HL-60/S4 treated with phorbol 12-myristate 13-acetate at 8.2 ng/mL for 4 days and 3 days (cell line): Measurements from ENCODE around the gene THRB.
"Not testable (repeated sequence)": the region's sequence is repeated elsewhere in the genome, so short reads cannot be mapped to it uniquely, and the experiment has no call there.

Experiments used
- in situ Hi-C: fragments of 300-500 bp; cut with MboI; formaldehyde crosslinking; loops from 2 replicates; pipeline ENCODE4 v1.15.0; 2022; ENCODE audit warnings: low sequenced_read_pairs

Gene THRB

DNA sequence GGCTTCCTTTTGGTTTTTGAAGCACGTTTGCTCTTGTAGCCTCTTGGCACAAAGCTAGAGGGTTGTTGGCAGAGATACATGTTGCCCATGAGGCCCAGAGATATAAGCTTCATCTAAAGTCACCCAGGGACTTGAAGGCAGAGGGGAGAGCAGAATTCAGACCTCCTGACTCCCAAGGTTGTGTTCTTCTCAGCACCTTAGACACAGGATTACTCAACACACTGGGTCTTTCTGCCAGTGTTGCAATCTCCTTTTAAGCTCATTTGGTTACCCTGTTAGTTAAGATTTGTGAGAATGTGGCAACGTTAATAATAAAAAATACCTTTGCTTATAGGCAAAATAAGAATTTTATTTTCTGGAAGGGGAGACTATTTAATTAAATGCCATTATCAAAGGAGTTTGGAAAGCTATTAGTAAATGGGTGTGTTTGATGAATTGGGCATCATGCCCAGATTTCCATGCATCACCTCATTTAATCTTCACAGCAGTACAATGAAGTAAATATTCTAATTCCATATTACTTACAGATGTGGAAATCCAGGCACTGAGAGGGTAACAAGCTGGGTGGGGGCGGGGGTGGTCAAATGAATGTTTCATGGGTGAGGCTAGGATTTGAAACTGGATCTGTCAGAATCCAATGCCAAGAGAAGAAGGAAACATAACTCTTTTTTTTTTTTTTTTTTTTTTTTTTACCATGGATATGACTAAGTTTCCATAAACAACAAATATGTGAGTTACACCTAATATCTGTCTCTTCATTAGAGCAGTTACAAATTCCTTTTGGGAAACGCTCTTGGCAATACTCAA lies 366.2 kb downstream of the THRB start:
- in situ Hi-C loops: no loop called here

DNA sequence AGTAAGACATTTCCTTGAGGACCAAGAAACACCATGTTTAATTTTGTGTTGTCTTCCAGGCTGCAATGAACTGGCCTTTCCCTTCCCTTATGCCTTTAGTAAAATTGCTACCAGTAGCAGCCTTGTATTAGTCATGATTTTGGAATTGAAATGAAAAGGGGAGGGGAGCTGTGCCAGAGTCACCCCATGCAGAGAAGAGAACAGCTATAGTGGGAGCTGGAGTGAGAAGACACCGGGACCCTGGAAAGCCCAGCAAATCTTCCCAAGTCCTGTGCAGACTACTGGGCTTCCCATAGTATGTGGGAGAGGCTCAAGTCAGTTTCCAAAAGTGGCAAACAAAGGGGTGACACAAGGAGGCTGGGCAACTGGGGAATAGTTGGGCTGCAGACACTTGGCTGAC lies 371.1 kb downstream of the THRB start:
- in situ Hi-C loops: no loop called here

DNA sequence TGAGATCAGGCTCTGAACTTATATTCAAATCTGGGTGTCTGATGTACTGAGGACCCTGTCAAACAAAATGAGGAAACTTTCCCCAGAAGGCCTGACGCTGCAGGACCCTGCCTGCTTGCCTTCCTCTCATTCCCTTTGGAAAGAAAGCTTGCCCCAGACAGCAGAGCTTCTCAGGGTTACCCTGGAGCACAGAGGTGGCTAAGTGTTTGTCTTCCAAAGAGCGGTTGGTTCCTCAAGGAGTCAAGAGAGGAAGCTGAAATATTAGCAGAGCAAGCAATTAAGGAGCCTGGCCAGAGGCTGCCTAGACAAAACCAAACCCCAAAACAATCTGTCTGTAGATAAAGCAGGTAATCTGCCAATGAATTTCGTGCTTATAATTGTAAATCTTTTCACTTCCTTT lies 374.2 kb downstream of the THRB start:
- in situ Hi-C loops: no loop called here

DNA sequence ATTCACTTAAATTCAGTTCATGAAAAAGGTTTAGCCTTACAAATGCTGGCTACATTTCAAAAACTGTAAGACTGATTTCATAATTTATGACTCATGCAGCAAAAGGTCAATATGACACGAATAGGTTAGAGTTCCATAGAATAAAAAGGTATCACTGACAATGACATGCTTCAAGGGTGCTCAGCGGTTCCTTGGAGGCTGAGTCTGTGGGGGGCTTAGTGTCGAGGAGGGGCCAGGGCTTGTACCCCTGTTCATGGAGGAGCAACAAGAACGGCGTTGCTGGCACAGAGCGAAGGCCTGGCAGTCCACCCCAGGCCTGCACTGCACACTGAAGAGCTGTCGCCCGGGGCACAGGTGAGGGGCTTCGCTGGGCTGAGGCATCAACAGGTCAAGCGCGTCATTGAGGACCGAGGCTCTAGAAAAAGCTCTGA lies 375.3 kb downstream of the THRB start:
- in situ Hi-C loops: no loop called here

DNA sequence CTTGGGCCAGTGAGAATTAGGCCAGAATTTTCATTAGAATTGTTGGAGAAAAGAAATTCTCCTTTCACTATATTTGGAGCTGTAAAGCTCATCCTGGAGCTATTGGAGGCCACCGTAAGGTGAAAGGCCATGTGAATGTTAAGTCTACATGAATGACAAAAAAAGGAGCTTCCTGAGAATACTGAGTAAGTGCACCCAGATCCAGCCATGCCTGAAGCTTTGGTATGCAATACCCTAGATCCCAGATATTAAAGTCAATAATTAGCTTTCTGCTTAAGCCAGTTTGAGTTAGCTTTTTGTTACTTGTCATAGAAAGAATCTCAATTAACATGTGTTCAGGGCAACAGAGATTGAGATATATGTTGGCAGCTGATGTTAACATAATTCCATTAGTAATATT lies 377.1 kb downstream of the THRB start:
- in situ Hi-C loops: no loop called here

DNA sequence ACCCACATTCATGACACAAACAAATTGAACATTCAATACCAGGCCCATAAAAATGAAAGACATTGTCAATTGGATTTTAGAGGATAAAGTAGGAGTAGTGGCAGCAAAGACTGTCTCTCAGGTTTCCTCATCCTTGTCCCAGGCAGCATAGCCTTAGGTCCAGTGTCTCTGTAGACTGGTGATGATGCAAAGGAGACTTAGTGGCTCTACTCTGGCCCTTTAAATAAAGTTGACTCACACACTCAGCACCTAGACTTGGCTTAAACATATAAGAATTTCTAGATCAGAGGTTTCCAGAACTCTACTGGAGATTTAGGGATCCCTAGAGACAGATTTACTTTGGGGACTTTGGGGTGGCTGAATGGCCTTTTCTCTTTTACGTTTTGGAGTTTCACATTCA lies 382.9 kb downstream of the THRB start:
- in situ Hi-C loops: no loop called here

DNA sequence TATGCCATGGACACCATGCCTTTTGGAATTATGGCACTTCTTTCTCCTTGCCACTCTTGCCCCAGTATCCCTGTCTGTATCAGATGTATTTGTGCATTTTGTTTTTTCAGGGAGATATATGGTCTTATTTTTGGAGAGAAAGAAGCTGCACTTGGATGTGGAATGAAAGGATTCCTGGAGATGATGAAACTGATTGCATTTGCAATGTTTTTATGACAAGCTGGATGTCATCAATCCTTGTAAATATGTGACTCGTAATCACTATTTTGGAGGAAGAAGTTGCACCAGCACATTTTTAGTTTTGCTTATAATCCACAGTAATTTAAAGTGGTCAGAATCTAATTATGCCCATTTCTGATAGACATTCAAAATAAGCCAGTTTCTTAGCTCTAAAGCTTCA lies 384.6 kb downstream of the THRB start:
- in situ Hi-C loops: no loop called here

DNA sequence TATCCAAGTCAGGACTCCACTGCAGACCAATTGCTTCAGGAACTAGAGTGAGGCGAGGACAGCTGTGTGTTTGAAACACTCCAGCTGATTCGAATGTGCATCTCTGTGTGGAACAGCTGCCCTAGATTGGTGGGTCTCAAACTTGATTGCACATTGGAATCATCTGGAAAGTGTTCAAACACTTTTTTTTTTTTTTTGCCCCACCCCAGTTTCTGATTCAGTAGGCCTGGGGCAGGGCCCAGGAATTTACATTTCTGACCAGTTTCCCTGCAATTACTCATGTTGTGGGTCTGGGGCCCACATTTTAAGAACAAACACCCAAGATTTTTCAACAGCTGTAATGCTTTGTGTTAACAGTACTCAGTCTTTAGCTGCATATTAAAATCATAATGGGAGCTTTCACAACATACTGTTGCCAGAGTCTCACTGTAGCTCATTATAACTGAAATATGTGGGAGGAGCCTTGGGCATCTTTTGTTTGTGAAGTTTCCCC lies 392.9 kb downstream of the THRB start:
- in situ Hi-C loops: no loop called here

DNA sequence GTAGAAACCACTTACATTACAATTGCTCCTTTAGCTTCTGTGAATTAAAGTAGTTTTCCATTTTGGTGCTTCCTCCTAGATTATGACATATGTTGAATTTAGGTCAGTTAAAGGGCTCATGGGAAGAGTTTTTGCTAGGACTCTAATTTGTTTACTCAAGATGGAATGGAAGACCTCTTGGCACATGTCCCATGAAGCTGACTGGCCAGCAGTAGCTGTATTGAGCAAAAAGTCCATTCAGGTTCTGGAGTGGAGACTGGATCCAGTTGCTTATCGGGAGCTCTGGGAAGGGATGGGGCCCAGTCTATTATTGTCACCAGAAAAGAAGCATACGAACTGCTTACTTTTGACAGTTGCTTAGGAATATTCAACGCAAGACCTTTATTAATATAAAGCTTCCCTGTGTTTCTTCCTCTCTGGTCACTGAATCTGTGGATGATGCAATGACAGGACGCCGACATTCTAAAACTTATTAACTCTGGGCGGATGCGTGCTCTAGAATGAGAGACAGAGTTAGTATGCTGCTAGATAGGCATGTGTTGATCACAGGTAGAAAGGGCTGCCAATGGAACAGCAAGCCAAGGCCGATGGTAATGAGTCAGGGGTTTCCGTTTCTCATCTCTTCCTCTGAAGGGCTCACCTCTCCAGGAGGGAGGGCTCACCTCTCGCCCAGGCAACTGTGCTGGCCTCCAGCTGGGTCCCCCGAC lies 393.8 kb downstream of the THRB start:
- in situ Hi-C loops: no loop called here

DNA sequence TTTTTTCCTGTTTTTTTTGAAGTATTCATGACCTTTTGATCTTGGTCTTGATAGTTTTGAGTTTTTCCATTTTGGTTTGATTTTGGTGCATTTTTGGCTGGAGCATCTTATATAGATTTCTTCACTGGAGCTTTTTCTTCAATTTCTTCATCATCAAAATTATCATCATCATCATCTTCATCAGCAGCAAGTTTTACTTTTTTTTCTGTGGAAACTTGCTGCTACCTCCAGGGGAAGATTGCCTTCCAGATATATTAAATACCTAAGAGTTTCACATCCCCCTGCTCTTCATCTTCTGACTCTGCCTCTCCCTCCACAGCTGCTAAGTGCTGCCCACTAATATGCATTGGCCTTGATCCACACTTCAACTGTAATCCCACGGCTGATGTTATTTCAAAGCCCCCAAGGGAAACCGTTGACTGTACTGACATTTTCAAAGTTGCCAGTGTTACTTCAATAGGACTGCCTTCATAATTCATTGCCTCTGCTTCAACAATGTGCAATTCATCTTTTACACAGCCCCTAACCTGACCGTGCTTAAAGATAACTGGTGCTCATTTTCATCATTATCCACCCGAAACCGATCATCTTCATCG lies 397.9 kb downstream of the THRB start:
- in situ Hi-C loops: no loop called here

DNA sequence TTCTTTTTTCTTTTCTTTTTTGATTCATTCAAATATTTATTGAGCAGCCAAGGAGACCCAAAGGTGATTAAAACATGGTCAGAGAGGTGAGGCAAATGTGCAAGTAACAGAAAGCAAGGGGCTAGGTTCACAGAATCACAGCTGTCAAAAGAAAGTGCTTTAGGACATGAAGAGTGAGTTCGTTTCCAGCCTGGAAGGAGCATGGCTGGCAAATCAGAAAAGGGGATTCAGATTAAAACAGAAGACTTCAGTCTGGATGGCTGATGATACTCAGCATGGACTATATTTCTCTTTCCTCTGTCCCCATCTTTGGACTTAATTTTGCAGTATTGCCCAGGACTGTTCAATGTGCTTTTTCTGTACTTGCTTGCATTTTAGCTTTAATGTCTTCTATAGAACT lies 398.4 kb downstream of the THRB start:
- in situ Hi-C loops: no loop called here

DNA sequence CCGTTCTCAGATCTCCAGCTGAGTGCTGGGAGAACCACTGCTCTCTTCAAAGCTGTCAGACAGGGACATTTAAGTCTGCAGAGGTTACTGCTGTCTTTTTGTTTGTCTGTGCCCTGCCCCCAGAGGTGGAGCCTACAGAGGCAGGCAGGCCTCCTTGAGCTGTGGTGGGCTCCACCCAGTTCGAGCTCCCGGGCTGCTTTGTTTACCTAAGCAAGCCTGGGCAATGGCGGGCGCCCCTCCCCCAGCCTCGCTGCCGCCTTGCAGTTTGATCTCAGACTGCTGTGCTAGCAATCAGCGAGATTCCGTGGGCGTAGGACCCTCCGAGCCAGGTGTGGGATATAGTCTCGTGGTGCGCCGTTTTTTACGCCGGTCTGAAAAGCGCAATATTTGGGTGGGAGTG lies 399.8 kb downstream of the THRB start:
- in situ Hi-C loops: not testable (repeated sequence)

DNA sequence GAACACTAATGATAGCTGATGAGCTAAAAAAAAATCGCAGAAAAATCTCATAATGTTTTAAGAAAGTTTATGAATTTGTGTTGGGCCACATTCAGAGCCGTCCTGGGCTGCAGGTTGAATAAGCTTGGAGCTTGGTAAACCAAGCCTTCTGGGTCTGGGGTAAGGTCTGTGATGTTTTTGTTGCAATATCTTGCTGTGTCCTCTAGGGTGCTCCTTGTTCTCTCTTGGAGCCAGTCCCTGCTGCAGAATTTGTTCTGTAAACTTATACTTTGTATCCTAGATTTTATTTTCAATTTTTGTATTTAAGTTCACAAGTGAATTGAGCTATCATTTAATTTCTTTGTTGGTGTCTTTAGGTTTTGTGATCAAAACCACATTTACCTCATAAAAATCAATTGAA lies 405.9 kb downstream of the THRB start:
- in situ Hi-C loops: no loop called here

DNA sequence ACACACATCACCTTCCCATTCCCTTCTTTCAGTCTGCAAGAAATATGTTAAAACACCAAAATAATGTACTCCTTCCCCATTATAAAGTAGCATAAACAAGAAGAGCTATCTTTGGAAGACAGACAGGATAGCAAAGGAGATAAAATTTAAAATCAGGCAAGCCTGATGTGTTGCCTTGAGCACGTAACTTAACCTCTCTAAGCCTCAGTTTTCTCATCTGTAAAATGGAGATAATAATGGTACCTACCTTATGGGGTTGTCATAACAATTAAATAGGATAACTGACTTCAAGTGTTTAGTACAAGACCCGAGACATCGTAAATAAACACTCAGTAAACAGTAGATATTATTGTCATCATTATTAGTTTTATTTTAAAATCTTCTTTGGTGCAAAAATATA lies 407.2 kb downstream of the THRB start:
- in situ Hi-C loops: no loop called here

DNA sequence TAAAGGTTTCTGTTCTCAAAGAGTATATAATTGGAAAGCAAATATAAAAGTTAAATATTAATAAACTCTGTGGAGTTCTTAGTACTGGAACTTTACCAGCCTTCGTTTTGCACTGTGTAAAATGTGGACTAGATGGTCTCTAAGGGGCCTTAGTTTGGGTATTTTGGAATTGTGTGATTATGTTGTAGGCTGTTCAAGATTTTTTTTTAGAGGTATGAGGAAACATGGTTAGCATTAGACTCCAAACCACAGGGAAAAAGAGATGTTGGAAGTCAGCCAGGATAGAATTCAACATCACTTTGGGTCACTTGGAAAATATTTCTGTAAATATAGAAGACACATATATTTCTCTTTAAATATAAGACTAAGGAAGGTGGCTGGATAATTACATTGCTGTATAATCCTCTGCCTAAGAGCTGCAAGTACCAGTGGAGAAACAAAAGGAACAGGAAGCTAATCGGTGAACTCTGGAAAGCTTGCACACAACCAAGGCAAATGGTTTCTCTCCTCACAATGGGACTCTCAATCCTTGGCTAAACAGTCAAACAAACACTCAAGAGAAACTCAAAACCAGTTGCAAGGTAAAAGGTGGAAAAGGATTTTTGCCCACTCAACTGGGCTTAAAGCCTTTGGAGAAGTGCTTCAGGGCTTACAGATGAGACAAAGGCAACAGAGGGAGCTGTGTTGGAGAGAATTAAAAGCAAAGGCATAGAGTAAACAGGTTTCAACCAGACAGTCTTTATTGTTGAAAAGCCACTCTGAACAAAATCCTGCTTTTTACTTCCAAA lies 407.8 kb downstream of the THRB start:
- in situ Hi-C loops: no loop called here

DNA sequence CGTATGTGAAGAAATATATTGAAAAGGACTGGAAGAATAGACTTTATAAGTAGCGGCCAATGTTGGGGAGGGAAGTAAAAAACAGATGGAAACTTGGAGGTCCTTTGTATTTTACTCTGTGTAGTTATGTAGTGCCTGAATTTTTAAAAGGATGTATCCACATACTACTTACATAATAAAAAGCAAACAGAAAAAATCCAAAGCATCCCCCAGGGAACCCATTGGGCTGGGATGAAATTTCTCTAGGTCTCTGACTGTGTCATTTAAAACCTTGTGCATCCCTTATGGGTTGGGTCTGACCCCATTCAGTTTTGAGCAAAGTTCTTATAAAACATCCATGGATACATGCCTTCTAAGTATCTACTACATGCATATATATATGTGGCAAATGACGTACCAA lies 408.4 kb downstream of the THRB start:
- in situ Hi-C loops: no loop called here

DNA sequence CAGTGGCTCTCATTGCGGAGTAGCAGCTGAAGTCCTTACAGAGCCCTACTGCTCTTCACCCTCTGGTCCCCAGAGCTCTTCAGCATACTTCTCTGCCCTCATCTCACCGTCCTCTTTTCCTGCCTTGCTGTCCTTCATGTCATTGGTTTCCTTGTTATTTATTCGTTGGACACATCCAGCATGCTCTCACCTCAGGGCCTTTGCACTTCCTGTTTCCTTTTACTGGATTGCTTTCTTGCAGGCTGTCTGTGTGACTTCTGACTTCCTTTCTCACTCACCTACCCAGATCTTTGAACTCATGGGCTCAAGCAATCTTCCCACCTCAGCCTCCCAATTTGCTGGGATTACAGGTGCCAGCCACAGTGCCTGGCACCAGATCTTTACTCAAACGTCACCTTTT lies 422.5 kb downstream of the THRB start:
- in situ Hi-C loops: no loop called here

DNA sequence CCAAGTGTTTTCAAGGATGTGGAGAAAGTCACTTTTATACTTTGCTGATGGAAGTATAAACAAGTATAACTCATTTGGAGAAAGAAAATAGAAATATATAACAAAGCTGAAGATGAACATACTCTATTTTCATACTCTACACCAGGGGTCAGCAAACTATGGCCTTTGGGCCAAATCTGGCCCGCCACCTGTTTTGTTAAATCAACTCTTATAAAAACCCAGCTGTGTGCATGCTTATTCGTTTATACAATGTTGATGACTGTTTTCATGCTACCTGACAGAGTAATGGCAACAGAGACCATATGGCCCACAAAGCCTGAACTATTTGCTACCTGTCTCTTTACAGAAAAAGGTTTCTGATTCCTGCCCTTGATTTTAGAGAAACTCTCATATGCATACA lies 425.6 kb downstream of the THRB start:
- in situ Hi-C loops: no loop called here

DNA sequence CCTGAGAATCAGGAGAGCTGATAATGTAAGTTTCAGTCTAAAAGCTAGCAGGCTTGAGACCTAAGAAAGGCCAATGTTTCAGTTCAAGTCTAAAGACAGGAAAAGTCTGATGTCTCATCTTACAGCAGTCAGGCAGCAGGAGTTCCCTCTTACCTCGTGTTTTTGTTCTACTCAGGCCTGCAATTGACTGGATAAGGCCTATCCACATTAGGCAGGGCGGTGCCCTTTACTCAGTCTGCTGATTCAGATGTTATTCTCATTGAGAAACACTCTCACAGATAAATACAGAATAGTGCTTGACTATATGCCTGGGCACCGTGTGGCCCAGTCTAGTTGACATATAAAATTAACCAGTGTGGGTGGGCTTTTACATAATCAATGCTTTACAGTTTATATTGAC lies 427.2 kb downstream of the THRB start:
- in situ Hi-C loops: no loop called here
